HS-27A (cell line): Measurements from ENCODE around the gene CCDC7.
"Not testable (repeated sequence)": the region's sequence is repeated elsewhere in the genome, so short reads cannot be mapped to it uniquely, and the experiment has no call there.

Experiments
- DNase-seq: peaks from one replicate; pipeline ENCODE4 v3.0.0-alpha.2; 2012; ENCODE audit warnings: low read depth, missing footprints

CCDC7 gene

DNA sequence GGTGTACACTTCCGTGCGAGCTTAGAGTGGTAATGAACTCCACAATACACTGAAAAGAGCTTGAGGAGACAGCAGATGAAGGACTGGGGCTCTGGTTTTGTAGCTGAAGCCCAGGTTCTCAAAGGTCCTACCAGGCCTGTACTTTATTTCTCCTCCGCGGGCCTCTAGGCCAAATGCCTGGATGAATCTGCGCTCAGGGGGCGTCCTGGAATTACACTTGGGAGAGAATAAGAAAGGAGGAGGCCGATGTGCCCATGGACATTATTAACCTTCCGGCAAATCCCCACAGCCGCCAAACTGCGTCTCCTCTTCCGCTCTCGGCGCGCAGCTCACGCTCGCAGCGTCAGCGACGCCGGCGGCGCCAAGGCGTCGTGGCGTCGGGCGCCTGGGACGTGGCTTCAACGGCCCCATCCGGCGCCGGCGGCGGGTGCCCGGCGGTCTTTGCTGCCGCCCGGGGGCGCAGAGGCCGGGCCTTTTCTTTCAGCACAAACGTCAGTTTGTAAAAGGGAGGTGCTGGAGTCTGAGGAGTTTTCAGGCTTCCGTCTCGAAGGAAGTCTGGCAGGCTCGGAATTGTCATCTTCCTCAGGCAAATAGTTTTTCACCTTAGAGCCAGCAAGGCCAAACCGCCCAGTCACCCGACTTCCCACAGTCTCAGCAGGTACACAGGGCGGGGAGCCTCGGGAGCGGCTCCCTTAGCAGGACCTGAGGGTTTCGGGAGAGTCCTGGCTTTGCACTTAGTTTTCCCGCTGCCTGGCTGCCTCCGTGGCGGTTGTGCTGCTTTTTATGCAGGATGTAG, at the start of gene CCDC7:
CCDC7 (plus strand) TSS at position 401 of the 796 bp plus-strand sequence. CDS start 5,503 bp downstream, outside the sequence.
- DNase-seq = peak; percentile 53

DNA sequence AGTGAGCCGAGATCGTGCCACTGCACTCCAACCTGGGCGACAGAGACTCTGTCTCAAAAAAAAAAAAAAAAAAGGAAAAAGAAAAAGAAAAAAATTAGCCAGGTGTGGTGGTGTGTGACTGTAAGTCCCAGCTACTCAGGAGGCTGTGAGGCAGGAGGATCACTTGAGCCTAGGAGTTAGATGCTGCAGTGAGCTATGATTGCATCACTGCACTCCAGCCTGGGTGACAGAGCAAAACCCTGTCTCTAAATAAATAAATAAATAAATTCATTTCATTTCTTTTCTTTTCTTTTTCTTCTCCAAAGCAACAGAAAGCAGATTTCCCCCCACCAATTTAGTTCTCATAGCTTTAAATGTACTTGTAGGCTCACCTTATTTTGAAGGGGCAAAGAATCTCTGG, 48.8 kb upstream of the CCDC7 start:
- not testable (repeated sequence) for DNase-seq

DNA sequence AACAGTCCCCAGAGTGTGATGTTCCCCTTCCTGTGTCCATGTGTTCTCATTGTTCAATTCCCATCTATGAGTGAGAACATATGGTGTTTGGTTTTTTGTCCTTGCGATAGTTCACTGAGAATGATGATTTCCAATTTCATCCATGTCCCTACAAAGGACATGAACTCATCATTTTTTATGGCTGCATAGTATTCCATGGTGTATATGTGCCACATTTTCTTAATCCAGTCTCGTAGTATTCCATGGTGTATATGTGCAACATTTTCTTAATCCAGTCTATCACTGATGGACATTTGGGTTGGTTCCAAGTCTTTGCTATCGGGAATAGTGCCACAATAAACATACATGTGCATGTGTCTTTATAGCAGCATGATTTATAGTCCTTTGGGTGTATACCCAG, 46.2 kb upstream of the CCDC7 start:
- not testable (repeated sequence) for DNase-seq

DNA sequence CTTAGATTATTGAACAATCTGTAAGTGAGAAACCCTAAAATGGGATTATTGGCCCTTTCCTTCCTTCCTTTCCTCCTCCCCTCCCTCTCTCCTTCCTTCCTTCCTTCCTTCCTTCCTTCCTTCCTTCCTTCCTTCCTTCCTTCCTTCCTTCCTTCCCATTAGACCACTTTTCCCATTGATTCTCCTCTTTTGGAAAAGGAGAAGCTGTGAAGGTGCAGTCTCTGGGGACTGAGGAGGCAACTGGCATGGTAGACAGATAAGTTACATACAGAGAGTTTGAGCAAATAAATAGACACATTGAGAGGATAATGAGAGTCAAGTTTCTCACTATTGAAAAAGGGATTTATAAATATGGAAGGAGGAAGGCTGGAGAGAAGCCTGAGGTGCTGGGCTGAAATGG, 45.0 kb upstream of the CCDC7 start:
- DNase-seq = no peak

DNA sequence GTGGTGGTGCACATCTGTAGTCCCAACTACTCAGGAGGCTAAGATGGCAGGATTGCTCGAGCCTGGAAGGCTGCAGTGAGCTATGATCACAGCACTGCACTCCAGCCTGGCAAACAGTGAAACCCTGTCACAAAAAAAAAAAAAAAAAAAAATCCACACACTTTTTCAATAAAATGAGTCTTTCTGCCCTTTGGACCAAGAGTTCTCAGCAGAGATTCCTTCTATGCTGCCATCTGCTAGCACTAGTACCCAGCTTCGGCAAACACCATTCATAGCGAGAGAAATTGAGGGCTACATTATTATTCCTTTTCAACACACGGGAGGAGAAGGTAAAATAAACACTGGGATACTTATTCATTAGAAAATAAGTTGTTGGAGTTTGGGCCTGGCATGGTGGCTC, 43.4 kb upstream of the CCDC7 start:
- no peak for DNase-seq

DNA sequence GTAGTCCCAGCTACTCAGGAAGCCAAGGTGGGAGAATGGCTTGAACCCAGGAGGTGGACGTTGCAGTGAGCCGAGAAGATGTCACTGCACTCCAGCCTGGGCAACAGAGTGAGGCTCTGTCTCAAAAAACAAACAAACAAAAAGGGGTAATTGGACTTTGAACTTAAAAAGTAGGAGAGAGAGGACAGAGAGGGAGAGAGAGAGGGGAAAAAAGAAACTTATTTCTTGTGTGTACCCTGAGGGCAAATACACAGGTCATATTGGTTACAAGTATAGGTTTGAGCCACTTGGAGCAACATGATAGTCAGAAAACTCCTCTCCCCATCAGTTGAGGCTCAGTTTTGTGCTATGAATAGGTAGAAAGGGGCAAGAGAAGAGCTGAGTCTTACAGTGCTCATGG, 42.8 kb upstream of the CCDC7 start:
- DNase-seq = no peak

DNA sequence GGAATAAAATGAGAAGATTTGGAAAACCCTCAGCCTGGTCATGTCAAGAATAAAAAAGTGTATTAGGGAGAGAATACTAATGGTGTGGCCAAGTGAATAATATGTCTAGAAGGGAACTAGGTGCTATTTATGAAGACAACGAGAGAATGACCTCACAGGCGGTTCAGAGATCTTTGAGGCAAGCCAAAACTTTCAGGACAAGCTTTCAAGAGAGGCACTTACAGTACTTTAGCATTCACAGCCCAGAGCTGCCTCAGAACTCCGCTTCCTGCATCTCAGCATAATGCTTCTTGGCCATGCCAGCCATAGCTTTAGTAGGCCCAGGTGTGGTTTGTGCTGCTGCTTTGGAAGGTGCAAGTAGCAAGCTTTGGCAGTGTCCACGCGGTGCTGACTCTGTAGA, 37.2 kb upstream of the CCDC7 start:
- DNase-seq = no peak

DNA sequence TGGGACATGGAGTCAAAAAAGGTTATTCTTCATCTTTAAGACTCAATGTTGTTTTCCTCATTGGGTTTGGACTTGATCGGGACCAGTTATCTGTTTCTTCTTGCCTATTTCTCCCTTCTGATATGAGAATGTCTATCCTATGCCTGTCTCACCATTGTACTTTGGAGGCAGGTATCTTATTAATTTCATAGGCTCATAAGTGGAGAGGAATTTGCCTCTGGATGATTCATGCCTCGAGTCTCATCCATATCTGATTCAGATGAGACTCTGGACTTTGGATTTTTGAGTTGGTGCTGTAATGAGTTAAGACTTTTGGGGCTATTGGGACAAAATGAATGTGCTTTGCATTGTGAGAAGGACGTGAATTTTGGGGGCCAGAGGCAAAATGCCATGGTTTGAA, 36.2 kb upstream of the CCDC7 start:
- no peak for DNase-seq

DNA sequence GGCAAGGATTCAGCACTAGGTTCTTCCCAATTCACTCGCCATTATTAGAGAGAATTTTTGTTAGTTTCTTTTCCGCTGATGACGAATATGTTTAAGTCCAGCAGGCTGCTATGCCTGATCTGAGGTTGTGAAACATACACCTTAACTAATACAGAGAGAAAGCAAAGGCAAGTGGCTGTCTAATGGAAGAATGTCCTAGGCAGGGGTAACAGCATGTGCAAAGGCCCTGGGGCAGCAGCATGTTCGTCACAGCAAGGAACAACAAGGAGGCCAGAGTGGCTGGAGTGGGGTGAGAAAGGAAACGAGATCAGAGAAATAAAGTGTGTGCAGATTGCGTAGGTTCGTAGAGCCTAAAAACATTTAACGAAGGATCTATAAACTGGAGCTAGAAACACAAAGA, 35.4 kb upstream of the CCDC7 start:
- DNase-seq = no peak

DNA sequence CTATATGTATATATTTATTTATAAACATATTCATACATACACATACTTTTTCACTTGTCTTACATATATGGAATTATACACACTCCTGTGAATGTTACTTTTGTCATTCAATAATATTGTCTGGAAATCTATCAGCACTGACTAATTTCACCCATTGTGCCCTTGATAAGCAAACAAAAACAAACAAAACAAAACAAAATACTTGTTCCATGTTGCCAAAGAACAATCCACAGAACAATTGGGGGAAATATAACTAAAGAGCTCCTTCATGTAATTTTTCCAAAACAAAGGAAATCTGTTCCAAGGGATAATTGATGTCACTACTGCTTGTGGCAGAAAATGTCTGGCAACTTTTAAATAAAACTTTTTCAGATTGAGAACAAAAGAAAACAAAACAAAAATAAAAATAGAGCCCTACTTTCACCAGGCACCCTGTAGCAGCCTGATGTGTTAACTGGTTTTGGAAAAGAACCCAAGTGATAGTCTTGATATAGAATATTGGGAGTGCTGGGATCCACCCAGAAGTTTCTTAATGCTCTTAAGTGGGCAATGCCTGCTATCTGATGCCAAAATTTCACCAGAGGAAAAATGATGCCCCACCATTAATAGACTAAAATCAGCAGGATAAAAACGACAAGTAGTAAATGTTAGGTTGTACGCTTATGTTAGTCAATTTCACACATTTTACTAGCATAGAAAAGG, 34.0 kb upstream of the CCDC7 start:
- DNase-seq = no peak

DNA sequence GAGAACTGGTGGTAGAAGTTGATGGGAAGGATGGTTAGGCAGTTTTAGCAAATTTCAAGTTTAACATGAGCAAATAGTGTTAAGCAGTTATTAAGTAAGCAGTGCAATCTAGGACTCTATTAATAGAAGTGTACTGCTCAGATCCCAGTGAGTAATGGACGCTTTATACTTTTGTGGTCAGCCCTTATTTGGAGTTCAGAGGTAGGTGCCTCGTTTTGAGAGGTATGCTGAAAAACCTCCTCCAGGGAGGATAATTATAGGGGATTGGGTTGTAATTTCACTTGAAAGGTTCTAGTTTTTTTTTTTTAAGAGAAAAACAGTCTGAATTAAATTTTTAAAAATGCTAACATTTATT, 33.5 kb upstream of the CCDC7 start:
- no peak for DNase-seq

DNA sequence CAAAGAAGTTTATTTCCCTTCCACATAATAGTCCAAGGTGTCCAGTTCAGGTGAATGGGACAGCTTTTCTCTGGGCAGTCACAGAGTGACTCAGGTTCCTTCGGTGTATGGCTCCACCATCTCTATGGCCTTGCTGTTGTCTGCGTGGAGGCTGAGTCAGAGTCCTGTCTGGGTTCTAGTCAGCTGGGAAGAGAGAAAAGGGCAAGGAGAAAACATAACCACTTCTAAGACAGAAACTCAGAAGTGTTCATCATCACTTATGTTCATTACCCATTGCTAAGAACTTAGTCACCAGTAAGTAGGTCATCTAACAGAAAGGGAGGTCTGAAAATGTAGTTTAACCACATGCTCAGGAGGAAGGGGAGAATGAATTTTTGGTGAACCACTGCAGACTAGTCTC, 32.4 kb upstream of the CCDC7 start:
- DNase-seq = peak; percentile 26

DNA sequence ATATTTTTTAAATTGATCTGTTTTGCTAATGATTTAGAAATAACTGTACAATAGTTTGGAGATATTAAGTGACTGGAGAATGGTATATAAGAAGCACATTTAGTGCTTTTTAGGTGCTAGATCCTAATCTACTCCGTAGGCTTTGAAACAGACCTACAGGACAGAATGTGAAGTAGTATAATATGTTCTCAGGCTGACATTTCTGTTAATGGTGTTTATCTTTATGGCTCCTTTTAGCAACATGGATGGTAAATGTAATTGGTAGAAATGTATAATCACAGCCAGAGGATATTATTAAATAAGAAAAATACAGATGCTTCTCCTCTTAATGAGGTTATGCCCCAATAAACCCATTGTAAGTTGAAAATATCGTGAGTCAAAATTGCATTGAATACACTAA, 30.6 kb upstream of the CCDC7 start:
- DNase-seq = no peak

DNA sequence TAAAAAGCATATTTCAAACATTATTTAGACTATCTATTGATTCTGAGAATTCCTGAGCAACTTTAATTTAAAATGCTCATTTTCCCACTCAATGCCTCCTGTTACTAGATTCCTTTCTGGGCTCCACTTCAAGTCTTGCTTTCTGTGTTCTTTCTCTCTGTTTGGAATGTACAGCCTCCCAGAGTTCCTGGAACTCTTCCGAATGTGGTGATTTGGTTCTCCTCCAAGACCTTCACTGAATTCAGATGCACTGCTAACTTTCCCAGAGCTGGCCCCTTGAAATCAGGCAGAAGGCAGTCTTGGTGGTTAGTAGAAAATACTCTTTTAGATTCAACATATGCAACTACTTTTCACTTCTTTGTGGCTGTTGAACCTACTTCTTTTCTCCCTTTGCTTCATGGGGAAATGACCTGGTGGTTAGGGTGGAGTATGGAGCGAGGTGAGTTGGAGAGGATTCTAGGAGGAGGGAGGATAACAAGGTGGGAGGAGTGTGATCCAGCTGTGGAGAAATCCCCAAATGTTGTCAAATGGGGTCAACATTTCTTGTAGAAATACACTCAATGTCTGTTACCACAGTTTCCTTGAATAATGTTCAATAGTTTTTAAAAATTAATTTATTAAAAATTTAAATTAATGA, 27.9 kb upstream of the CCDC7 start:
- DNase-seq = no peak

DNA sequence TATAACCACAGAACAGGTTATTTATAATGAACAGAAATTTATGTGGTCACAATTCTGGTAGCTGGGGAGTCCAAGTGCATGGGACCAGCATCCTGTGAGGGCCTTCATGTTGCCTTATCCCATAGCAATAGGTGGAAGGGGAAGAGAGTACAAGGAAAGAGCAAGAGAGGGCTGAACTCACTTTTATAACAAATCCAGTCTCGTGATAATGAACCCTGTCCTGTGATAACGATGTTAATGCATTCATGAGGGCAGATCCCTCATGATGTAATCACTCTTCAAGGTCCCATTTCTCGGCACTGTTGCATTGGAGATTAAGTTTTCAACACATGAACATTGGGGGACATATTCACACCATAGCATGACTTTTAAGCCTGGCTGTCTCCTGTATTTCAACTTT, 27.4 kb upstream of the CCDC7 start:
- no peak for DNase-seq

DNA sequence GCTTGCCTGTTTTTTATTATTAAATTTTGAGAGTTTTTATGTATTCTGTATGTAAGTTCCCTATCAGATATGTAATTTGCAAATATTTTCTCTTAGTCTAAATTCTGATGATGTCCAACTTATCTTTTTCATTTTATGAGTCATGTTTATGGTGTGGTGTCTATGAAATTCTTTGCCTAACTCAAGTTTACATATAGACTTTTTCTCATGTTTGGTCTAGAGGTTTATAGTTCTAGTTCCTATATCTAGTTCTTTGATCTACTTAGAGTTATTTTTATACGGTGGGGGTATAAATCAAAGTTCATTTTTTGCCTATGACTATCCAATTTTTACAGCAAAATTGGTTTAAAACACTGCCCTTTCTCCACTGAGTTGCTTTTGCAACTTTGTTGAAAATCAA, 26.3 kb upstream of the CCDC7 start:
- DNase-seq = no peak

DNA sequence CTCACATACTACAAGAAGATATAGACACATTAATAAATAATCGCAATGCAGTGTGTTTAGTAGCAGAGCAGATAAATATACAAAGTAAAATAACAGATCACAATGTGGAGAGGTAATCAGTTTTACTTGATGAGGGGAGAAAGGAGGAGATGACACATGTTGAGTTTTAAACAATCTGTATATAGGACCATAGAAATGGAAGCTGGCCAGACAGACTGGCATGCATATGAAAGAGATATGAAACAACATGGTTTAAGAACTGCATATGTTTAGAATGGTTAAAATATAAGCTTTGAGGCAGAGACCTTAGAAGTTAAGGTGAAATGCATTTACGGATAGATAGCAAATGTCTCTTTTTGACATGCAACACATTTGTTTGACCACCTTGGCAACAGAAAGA, 19.8 kb upstream of the CCDC7 start:
- DNase-seq = no peak

DNA sequence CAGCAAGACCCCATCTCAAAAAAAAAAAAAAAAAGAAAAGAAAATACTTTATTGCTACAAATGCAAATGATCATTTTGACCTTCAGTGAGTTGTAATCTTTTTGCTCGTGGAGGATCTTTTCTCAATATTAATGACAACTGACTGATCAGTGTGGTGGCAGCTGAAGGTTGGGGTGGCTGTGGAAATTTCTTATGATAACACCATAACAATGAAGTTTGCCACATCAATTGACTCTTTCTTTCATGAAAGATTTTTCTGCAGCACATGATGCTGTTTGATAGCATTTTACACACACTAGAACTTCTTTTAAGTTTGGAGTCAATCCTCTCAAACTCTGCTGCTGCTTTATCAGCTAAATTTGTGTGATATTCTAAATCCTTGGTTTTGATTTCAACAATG, 12.4 kb upstream of the CCDC7 start:
- no peak for DNase-seq

DNA sequence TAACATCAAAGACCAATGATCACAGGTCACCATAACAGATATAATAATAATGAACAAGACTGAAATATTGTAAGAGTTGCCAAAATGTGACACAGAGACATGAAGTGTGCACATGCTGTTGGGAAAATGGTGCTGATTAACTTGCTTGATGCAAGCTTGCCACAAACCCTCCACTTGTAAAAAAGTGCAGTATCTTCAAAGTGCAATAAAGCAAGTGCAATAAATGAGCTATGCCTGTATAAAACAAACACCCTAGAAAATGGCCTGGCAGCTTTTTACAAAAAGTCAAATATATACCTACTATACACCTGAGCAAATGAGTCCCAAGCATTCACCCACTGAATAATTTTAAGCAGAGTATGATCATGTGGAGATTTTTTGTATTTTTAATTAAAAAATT, 9.7 kb upstream of the CCDC7 start:
- DNase-seq = no peak

DNA sequence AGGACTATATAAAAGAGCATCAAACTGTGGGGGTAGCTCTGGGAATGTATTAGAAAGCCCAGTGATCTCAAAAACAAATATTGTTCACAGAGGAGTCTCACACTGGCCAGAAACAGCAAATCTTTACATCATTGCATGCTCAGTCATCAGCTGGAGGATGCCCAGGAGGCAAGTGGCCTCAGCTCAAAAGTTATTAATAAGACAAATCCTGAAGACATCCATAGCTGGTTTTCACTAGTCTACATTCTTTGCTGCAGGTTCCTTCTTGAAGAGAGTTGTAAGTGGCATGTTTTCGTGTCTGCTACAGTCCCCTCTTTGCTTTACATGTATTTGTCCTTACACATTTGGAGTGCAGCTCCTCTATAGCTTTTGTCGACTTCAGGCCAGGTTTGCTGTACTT, 8.6 kb upstream of the CCDC7 start:
- no peak for DNase-seq

DNA sequence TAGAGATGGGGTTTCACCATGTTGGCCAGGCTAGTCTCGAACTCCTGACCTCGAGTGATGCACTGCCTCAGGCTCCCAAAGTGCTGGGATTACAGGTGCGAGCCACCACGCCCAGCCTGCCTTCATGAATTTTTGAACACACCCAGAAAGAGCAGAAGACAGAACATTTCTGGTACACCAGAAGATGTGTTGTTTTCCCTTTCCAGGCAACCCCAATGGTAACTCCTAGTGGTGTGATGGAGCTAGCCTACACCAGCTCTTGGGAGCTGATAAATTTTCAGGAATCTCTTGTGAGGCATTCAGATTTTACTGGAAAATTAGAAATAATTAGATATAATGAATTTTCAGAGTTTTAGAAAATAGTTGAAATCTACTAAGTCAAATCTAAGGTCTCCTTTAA, 904 bp upstream of the CCDC7 start:
- DNase-seq = no peak

DNA sequence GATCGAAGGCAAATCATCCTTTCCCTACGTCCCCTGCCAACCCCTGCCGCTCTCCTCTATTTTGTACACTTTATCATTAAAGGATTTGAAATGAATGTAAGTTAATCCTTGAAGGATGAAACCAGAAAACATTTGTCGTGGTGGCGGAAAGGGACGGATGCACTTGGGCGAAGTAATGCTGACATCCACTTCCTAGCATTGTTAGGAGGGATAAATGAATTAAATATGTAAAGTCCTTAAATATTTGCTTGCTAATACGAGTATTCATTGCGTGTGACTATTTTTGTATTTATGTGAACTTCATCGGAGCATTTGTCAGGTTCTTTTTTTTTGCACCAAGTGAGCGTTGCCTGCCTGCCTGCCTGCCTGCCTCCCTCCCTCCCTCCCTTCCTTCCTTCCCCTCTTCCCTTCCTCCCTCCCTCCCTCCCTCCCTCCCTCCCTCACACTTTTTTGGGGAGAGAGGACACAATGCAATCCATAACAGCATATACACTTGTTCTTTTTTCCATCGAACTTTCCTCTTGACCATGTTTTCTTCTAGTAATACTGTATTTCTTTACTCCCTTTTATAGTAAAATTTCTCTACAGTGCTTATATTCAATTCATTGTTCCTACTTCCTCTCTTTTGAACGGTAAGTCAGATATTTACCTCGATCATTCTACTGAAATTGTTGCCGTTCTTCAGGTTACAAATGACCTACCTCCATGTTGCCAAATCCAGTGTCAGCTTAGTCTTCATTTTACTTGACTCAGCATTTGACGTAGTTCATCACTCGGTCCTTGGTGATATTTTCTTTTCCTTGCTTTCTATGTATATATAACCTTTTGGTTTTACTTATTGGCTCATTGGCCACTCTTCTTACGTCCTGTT, 831 bp downstream of the CCDC7 start:
- peak; percentile 5 for DNase-seq
